ENCODE results near the gene SMS. TPM values are rescaled to one million over a fixed set of nuclear protein-coding genes. Genes with fewer than 3 reads are reported as not detected.

SMS gene
- total and polyA plus RNA-seq, 2 donors (not counting 1 experiment from before 2014, with no cell fraction given): 129 to 252 TPM

DNA sequence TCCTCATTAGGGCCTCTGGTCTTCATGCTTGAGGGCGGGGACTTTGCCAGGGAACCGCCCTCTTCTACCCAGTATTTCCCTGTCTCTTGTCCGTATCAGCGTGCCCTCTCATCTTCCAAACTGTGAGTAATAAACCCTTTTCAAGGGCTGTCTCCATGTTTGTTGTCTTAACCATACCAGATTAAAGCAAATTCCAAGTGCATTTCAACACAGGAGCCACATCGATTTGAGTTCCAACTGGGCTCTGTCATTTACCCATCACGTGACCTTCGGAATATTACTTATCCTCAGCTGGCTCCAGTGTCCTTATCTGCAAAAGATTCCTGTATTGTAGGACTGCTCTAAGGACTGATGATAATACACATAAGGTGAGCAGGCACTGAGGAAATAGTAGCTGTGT, 85.2 kb downstream of the SMS start:
- no peak overlapping the region for H3K9ac ChIP-seq (ENCODE audit: insufficient read depth, low read length)
- TF ChIP-seq, protein P1, sequence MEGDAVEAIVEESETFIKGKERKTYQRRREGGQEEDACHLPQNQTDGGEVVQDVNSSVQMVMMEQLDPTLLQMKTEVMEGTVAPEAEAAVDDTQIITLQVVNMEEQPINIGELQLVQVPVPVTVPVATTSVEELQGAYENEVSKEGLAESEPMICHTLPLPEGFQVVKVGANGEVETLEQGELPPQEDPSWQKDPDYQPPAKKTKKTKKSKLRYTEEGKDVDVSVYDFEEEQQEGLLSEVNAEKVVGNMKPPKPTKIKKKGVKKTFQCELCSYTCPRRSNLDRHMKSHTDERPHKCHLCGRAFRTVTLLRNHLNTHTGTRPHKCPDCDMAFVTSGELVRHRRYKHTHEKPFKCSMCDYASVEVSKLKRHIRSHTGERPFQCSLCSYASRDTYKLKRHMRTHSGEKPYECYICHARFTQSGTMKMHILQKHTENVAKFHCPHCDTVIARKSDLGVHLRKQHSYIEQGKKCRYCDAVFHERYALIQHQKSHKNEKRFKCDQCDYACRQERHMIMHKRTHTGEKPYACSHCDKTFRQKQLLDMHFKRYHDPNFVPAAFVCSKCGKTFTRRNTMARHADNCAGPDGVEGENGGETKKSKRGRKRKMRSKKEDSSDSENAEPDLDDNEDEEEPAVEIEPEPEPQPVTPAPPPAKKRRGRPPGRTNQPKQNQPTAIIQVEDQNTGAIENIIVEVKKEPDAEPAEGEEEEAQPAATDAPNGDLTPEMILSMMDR (conservative IDR thresholded peaks at IDR 0.05 in 1 of 2, IDR thresholded peaks at IDR 0.05 in 1 of 2; ENCODE audit: low read depth in 1 of 2, low read length in 2 of 2): no peak
- no peak for TF ChIP-seq EZH2 (IDR thresholded peaks at IDR 0.05; ENCODE audit: low read length, missing control alignments)
- peak in 1 of 2 donors; percentile 12 for DNase-seq (ENCODE audit: low read depth in 2 of 2)

DNA sequence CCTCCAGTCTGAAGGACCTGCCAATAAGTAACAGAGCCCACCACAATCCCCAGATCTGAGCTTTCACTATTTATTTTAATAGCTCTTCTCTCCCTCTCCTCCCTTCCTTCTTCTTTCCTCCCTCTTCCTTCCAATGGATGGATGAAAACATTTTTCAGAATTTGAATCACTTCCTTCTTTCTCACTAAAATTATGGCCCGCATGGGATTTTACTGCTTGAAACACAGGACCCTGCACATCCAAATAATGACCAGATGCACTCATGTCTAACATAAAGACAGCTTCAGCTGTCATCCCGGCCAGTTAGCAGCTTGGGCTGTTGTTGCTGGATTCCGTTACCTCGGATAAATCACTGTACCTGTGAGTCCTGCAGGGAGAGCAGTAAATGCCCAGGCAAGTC, 86.2 kb downstream of the SMS start:
- Histone ChIP-seq H3K9me3 (ENCODE audit: control insufficient read depth, insufficient read depth, low read depth, low read length) (no peaks in the 10 kb centered on the region), H2AFZ (ENCODE audit: low read length) (no peak overlapping the region), H3K9ac (ENCODE audit: insufficient read depth, low read length) (no peak overlapping the region), H3K4me2 (ENCODE audit: extremely low read depth, insufficient read depth, low read length) (no peak overlapping the region), H3K4me3 (replicated peaks in 1 of 4; ENCODE audit: control extremely low read depth in 1 of 4, insufficient read depth in 1 of 4, low read depth in 3 of 4, low read length in 4 of 4) (no peak overlapping the region), H4K20me1 (ENCODE audit: control insufficient read depth, extremely low read depth, insufficient read depth, low read length) (no peaks in the 10 kb centered on the region), H3K79me2 (ENCODE audit: control insufficient read depth, insufficient read depth, low read length) (no peaks in the 10 kb centered on the region), H3K27me3 (ENCODE audit: control insufficient read depth, insufficient read depth, low read length) (no peaks in the 10 kb centered on the region), H3K27ac (ENCODE audit: insufficient read depth, low read length) (no peak overlapping the region), H3K36me3 (ENCODE audit: control insufficient read depth, insufficient read depth, low read length) (no peaks in the 10 kb centered on the region), H3K4me1 (ENCODE audit: control insufficient read depth, extremely low read depth, insufficient read depth, low read length) (no peaks in the 10 kb centered on the region)
- DNase-seq (ENCODE audit: low read depth in 2 of 2): no peak
- TF ChIP-seq EZH2 (IDR thresholded peaks at IDR 0.05; ENCODE audit: low read length, missing control alignments): no peak
- TF ChIP-seq, protein P1 (conservative IDR thresholded peaks at IDR 0.05 in 1 of 2, IDR thresholded peaks at IDR 0.05 in 1 of 2; ENCODE audit: low read depth in 1 of 2, low read length in 2 of 2): no peak

More for the DNA sequence above, 85.2 kb downstream of the SMS start:
- H3K27ac ChIP-seq (ENCODE audit: insufficient read depth, low read length): no peak overlapping the region
- H3K9me3 ChIP-seq (ENCODE audit: control insufficient read depth, insufficient read depth, low read depth, low read length): no peaks in the 10 kb centered on the region
- no peaks in the 10 kb centered on the region for H3K36me3 ChIP-seq (ENCODE audit: control insufficient read depth, insufficient read depth, low read length)
- H3K4me2 ChIP-seq (ENCODE audit: extremely low read depth, insufficient read depth, low read length): no peak overlapping the region
- no peaks in the 10 kb centered on the region for H3K4me1 ChIP-seq (ENCODE audit: control insufficient read depth, extremely low read depth, insufficient read depth, low read length)
- no peaks in the 10 kb centered on the region for H3K79me2 ChIP-seq (ENCODE audit: control insufficient read depth, insufficient read depth, low read length)
- no peaks in the 10 kb centered on the region for H3K27me3 ChIP-seq (ENCODE audit: control insufficient read depth, insufficient read depth, low read length)
- no peak overlapping the region for H2AFZ ChIP-seq (ENCODE audit: low read length)
- H4K20me1 ChIP-seq (ENCODE audit: control insufficient read depth, extremely low read depth, insufficient read depth, low read length): no peaks in the 10 kb centered on the region
- no peak overlapping the region for H3K4me3 ChIP-seq (replicated peaks in 1 of 4; ENCODE audit: control extremely low read depth in 1 of 4, insufficient read depth in 1 of 4, low read depth in 3 of 4, low read length in 4 of 4)

DNA sequence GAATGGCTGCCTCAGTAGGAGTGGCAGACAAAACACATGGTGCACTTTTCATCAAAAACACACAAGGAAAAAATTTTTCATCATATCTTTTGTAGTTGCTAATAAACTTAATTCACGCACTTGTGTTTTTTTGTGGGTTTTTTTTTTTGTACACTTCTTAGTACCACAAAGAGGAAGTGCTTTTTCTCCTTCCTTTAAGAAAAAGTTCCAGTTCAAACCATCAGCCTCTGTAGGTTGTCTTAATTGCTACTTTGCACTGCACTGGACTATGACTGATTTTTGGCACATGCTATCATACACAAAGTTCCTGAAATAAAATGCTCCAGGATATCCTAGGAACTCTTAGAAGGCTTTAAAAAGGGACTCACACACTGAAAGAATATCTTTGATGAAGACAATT, 91.6 kb downstream of the SMS start, which contains the start of gene PHEX:
PHEX (plus strand) TSS at position 242 of the 400 bp plus-strand sequence. CDS start 681 bp downstream, outside the sequence.
- no peak within 1 kb of the TSS for H3K4me2 ChIP-seq (ENCODE audit: extremely low read depth, insufficient read depth, low read length)
- no peaks in the 10 kb centered on the region for H3K27me3 ChIP-seq (ENCODE audit: control insufficient read depth, insufficient read depth, low read length)
- no peaks in the 10 kb centered on the region for H3K9me3 ChIP-seq (ENCODE audit: control insufficient read depth, insufficient read depth, low read depth, low read length)
- no peak within 1 kb of the TSS for H3K4me3 ChIP-seq (replicated peaks in 1 of 4; ENCODE audit: control extremely low read depth in 1 of 4, insufficient read depth in 1 of 4, low read depth in 3 of 4, low read length in 4 of 4)
- H3K9ac ChIP-seq (ENCODE audit: insufficient read depth, low read length): no peak within 1 kb of the TSS
- H3K36me3 ChIP-seq (ENCODE audit: control insufficient read depth, insufficient read depth, low read length): no peaks in the 10 kb centered on the region
- no peaks in the 10 kb centered on the region for H4K20me1 ChIP-seq (ENCODE audit: control insufficient read depth, extremely low read depth, insufficient read depth, low read length)
- H2AFZ ChIP-seq (ENCODE audit: low read length): no peak within 1 kb of the TSS
- no peak for DNase-seq (ENCODE audit: low read depth in 2 of 2)
- no peak within 1 kb of the TSS for H3K27ac ChIP-seq (ENCODE audit: insufficient read depth, low read length)
- no peaks in the 10 kb centered on the region for H3K79me2 ChIP-seq (ENCODE audit: control insufficient read depth, insufficient read depth, low read length)
- no peaks in the 10 kb centered on the region for H3K4me1 ChIP-seq (ENCODE audit: control insufficient read depth, extremely low read depth, insufficient read depth, low read length)
- TF ChIP-seq EZH2 (IDR thresholded peaks at IDR 0.05; ENCODE audit: low read length, missing control alignments): no peak
- TF ChIP-seq, protein P1 (conservative IDR thresholded peaks at IDR 0.05 in 1 of 2, IDR thresholded peaks at IDR 0.05 in 1 of 2; ENCODE audit: low read depth in 1 of 2, low read length in 2 of 2): no peak
